GM18858 (cell line): ENCODE data around the gene LFNG.
A peak's percentile ranks its signal among the peaks of the same experiment; 100 is the strongest.

Experiments
- ATAC-seq: cut with Tn5 transposase; IDR thresholded peaks from one replicate; pipeline ENCODE4 v1.9.1; 2021; ENCODE audit not compliant: unreplicated experiment

LFNG gene, protein sequence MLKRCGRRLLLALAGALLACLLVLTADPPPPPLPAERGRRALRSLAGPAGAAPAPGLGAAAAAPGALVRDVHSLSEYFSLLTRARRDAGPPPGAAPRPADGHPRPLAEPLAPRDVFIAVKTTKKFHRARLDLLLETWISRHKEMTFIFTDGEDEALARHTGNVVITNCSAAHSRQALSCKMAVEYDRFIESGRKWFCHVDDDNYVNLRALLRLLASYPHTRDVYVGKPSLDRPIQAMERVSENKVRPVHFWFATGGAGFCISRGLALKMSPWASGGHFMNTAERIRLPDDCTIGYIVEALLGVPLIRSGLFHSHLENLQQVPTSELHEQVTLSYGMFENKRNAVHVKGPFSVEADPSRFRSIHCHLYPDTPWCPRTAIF

DNA sequence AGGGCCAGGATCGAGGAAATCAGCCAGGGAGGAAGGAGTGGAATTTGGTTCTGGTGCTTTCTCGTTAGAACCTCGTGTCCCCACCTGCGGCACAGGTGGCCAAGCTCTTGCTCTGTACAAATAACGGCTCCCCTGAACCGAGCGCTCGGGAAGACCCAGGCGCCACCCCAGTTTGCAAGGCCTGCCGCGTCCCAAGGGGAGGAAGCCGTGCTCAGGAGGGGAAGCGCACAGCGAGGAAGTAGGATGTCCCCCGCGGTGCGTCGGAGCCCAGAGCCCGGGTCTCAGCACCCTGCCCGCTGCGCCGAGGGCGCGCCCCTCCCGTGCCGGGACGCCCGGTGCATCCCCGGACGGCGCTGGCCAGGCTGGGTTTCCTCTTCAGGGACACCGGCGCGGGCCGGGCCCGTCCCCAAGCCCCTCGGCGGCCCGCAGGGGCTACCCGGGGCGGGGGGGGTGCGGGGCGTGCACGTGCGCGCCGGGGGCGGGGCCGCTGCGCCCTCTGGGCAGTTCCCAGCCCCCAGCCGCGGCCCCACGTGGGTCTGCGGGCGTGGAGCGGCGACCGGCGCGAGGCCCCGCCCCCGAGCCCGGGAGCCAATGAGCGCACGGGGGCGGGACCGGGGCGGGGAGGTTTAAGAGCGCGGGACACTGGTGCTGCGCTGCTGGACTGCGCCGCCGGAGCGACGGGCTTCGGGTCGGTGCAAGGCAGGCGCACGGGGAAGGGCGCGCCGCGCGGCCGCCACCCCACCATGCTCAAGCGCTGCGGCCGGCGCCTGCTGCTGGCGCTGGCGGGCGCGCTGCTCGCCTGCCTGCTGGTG, at the start of gene LFNG:
Gene LFNG, plus strand, starts transcription at position 656 of the 812 bp plus-strand sequence. Its CDS starts 88 bp downstream, at position 744.
- peak; percentile 80 for ATAC-seq

DNA sequence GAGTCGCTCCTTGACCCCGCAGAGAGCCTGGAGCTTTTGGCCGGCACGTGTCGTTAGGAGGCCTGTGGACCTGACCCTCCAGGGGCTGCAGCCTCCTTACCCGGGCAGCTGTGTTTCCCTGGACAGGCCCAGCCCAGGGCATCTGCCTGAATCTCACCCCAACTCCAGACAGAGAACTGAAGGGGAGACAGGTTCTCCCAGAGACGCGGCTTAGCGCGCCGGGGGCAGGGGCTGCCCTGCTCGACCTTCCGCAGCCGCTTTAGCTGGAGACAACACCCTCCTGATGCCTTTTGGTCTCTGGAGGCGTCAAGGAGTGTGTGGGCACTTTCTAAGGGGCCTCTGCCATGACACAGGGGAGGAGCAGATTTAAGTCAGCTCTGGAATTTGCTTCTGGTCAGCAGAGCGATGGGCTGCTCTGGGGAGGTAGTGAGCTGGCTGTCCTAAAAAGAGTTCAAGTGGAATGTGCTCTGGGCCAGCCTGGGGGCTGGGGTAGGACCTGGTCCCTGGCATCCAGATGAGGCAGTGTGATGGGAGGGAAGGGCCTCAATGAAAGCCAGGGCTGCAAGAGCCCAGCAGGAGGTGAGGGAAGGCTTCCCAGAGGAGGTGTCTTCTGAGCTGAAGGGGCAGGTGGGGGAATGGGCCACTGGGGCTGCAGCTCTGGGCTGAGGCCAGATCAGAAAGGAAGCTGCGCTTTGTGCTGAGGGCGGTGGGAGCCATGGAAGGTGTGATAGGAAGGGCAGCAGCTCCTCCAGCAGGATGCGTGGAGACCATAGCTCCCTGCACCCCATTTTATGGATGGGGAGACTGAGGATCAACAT, 49.2 kb upstream of the LFNG start:
- no peak for ATAC-seq

DNA sequence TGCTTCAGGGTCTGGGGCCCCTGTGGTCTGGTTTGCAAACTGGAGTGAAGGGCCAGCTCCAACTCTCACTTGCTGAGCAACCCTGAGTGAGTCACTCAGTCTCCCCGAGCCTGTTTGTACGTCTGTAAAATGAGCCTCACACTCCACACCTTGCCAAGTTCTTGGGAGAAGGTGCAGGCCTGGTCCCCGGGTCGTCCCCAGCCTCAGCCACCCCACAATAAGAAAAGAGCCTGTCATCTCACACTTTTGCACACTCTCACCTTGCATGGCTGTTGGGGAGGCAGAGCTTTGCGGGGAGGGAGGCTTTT, 48.6 kb upstream of the LFNG start:
- ATAC-seq = no peak

DNA sequence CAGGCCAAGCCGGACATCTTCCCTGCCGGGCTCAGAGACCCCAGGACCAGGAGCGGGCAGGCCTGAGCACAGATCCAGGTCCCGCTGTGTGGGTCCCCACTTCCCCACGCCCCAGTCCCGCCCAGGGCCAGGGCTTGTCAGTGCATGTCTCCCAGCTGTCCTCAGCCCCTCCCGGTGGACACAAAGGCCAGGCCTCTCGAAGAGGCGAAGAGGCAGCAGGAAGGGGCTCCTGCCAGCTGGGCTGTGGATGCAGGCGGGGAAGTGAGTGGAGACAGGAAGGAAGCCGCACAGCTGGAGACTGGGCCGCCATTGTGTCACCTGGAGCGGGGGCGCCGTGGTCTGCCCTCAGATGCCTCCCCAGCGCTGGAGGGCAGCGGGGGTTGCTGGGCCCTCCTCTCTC, 48.2 kb upstream of the LFNG start:
- ATAC-seq = no peak

DNA sequence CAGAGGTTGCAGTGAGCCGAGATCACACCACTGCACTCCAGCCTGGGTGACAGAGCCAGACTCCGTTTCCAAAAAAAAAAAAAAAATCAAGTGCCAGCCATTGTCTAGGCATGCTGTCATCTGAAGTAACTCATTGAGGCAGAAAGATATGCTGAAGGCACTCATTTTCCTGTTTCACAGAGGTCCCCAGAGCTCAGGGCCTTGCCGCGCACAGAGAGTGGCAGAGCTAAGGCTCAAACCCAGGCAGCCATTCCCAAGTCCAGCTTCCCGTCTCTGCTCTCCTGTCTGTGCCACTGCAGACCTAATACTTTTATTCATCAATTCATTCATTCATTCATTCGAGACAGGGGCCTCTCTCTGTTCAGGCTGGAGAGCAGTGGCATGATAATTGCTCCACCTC, 46.8 kb upstream of the LFNG start:
- no peak for ATAC-seq

DNA sequence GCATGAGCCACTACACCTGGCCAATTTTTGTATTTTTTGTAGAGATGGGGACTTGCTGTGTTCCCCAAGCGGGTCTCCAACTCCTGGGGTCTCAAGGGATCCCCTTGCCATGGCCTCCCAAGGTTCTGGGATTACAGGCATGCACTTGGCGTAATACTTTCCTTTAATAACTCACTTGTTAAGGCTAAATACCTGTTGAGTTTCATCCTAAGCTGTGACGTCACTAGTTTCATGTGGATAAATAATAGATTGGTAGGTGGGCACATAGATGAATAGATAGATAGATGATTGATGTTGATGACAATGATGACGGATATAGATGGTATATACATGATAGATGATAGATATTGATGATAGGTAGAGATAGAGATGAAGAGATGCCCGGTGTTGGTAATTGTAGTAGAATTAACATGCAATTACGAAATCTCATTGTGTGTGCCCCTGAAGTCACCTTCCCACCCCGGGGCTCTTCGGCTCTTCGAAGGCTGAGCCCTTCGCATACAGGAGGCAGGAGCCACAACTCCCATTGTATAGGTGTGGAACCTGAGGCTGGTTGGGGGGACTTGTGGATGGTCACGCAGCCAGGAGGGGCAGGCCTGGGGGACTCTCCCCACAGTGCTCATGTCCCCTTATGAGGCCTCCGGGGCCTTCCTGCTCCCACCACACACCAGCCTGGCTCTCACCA, 45.9 kb upstream of the LFNG start:
- no peak for ATAC-seq

DNA sequence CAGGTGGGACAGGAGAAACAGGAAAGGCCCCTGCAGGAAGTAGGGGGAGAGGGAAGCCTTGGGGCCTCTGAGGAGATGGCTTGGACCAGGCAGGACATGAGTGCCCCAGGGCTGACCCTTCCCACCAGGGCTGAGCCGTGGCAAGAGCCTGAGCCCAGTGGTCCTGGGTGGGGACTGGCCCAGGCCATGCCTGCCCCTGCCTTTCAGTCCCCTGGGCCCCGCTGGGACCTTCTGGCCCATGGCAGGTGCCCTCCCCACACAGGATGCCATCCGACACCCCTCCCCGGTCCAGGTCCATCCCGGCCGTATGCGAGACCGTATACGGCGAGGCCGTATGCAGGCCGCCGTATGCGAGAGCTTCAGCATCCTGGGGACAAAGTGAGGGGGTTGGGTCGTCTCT, 45.4 kb upstream of the LFNG start:
- no peak for ATAC-seq

DNA sequence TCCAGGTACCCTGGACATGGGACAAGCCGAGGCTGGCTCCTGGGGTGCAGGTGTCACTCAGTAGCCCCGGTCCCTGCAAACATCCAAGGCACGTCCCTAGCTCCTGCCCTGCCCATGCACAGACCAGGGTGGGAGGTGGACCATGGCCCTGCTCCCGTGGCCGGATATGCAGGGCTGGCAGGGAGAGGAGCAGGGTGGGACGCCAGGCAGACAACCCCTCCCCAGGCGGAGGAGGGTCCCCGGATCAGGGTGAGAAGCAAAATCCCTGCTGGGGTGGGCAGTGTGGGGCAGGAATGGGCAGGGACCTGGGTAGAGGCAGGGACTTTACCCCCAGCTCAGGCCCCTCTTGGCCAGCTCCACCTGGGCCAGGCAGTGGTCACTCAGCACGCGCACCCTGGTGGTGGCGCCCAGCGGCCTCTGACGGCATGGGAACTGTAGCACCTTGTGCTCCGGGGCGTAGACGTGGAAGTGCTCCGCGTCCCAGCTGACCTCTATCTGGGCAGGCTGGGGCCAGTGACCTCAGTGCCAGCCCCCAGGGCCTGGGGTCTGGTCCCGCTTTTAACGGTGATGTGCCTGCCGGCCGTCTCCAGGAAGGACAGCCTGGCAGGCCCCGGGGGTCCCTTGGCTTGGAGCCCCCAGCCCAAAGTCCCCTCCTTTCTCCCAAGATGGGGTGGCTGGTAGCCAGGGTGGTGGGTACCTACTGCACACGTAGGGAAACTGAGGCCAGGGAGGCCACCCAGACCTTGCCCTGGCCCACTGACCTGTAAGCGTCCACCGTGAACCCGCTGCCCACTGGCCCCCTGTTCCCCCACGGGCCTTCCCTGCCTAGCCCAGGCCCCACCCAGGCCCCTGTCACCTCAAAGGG, 44.5 kb upstream of the LFNG start:
- ATAC-seq = no peak

DNA sequence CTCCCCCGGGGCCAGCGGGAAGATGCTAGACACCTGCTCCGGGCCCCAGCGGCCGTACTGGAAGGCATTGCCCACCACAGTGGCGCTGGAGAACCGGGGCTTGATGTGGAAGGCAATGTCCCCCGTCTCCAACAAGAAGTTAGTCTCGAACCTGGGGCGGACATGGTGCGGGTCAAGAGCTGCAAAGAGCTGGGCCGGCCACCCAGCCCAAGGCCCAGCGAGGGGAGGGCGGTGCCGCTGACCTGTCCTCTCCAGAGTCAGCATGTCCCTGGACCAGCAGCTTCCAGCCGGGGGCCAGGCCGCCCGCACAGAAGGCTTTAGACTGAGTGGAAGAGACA, 43.9 kb upstream of the LFNG start:
- ATAC-seq = no peak

DNA sequence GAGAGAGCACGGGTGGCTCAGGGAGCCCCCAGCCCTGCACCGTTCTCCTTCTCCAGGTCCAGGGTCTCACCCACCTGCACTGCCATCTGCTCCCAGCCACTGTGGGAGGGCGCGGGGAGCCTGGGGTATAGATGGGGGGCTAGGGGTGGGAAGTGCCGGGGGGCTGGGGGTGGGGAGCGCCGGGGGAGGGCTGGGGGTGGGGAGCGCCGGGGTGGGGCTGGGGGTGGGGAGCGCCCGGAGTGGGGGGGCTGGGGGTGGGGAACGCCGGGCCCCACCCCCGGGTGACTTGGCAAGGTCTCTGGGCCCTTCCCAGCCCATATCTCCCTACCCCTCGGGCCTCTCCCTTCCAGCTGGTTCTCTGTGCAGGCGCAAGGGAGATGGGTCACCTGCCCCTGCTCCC, 43.3 kb upstream of the LFNG start, which contains the start of gene GRIFIN:
Gene GRIFIN, minus strand, starts transcription at position 101 of the 400 bp plus-strand sequence. Its CDS starts 15 bp downstream, at position 86.
- ATAC-seq = no peak

DNA sequence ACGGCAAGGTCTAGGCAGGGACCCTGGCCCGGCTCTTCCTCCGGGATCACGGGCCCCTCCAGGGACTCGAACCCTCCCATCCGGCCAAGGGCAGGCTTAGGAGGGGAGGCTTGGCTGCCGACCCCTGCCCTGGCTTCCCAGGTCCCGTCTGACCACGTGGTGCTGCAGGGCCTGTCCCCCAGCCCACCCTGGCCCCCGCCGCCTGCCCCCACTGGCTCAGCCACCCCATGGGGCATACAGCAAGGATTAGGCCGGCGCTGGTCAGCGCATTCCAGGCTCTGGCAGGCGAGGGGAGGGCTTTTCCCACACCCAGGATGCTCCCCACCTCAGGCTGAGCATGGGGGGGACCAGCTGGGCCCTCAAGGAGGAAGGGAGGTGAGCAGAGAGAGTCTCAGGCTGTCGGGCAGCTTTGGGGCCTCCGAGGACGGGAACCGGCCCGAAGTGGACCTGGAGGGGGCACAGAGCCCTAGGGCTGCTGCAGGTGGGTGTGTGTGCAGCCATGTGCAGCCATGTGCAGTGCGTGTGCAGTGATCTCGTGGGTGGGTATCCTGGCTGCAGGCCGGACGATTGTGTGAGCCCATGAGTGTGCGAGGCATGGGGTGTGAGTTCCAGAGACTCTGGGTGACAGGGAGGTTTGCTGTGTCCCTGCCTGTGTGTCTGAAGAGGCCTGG, 42.7 kb upstream of the LFNG start:
- ATAC-seq = no peak

DNA sequence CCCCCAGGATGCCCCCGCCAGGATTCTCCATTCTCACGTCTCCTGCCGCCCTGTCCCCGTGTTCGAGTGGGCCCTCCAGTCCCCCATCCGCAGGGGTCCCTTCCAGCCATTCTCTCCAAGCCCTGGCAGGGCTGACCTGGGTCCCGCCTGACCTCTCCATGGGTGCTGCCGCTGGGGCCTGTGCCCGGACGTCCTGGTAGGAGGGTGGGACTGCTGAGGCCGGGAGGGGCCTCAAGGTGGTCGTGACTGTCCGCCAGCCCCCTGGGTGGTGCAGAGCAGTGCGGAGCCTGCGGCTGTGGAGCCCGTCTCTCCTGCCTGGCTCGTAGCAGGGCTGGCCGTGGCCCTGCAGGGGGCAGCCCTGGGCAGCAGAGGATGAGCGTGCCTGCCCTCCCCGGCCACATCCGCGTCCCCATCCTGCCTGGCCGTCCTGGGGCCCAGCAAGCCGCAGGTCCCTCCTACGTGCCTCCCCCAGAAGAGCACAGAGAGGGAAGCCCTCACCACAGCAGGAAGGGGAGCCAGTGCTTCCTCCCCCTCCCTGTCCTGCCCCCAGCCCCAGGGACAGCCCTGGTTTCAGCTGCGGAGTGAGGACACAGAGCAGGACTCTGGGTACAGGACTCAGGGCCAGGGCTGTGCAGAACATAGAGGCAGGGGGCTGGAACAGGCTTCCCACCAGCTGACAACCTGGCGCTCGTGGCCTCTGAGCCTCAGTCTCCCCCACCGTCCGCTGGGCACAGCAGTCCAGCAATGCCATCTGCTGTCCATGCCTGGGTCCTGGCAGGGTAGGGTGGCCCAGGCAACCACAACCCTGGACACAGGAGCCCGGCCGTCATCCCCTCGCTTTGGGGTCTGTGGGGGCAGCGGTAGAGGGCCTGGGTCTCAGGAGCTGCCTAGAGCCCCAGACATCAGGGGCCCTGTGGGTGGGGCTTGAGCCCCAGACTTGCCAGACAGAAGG, 41.9 kb upstream of the LFNG start:
- no peak for ATAC-seq

DNA sequence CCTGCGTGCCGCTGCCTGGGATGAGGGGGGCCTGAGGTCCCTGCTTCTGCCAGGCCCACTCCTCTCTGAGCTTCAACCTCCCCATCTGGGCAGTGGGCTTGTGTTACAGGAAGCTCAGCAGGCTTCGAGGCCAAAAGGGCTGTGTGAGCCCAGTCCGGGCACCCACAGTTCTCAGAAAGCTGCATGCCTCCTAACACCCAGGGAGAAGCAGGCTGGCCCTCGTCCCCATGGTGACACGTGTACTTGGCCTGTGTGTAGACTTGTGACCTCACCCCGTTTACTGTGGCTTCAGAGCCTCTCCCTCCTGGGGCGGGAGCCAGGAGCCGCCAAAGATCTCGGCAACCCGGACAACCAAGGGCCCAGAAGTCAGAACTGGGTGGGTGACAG, 41.2 kb upstream of the LFNG start:
- no peak for ATAC-seq

DNA sequence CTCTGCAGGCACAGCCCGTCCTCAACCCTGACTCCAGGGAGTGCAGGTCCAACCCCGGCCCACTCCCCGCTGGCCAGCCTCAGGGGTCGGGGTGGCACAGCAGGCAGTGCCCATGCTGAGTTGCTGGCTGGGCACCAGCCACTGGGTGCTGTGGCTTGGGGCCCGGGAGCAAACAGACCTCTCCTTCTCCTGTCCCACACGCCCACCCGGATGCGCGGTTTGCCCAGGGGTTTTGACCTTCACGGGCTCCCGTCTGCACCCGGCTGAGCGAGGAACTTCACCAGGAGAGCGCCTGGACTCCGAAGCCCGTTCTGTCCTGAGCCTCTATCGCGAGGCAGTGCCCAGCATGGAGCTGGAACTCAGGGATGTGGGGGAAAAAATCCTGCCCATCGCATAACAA, 40.8 kb upstream of the LFNG start:
- no peak for ATAC-seq

DNA sequence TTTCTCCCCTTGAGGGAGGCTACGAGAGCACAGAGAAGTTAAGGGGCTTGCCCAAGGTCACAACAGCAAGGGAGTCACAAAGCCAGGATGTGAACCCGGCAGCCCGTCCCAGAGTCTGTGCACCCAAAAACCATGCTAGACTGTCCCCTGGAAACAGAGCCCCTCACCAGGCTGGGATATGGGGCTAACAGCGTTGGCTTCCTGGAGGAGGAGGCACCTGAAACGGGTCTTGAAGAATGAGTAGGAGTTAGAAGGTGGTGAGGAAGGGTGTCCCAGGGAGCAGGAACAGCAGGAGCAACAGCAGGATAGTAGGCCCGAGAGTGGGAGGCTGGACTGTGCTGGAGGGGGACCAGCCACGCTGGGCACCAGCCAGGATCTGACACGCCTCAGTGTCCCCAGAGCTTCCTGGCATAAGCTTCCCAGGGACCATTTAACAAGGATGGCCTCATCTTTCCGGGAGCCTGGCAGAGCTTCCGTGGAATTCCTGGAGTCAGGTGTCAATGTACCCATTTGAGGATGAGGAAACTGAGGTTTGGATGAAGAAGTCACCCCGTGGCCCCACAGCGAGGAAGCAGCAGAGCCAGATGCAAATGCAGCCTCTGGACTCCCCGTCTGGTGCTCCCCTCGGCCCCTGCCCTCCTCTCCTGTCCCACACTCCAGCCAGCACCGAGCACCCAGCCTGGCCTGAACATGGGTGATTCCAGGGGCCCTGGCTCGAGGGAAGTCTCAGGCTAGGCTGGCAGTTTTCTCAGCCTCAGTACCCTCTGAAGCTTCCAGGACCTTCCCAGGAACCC, 40.1 kb upstream of the LFNG start:
- no peak for ATAC-seq

DNA sequence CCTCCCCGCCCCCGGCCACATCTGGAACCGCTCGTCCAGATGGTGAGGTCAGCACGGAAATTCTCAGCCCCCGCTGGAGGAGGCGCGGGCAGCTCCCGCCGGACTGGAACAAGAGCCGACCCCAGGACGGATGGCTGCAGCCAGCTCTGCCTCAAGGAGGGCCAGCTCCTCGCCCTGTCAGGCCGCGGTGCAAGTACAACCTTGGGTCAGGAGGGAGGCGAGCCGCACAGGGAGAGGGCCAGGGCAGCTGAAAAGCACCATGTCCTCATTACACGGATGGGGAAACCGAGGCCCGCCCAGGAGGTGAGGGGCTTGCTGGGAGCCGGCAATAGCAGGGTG, 39.5 kb upstream of the LFNG start:
- no peak for ATAC-seq

DNA sequence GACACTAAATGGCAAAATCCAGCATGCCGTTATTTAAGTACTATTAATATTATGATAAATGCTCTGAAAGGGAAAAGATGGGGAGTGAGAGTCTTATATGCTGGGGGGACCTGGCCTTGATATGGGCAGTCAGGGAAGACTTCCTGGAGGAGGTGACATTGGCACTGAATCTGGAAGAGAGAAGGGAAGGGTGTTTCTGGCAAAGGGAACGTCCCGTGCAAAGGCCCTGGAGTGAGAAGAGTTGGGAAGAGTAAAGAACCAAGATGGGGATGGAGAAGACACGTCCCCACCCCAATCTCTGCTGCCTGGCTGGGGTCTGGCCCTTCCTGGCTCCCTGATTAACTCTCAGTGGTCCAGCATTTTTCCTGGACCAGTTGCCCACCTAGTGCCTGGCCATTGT, 38.4 kb upstream of the LFNG start:
- no peak for ATAC-seq
